Measurements from ENCODE around the gene BHLHA9.
"Not testable (repeated sequence)": the region's sequence is repeated elsewhere in the genome, so short reads cannot be mapped to it uniquely, and the experiment has no call there.

Gene BHLHA9

GRCh38 chr17:1232786-1233185, 37.5 kb upstream of the BHLHA9 start (continued):
- no peak for TF ChIP-seq CREB5 (CRISPR knock-in tag; IDR thresholded peaks at IDR 0.05; ENCODE audit: low read depth)

- no peak for ATAC-seq
- TF ChIP-seq TCF4 (CRISPR knock-in tag; IDR thresholded peaks at IDR 0.05; ENCODE audit: borderline replicate concordance): no peak
- TF ChIP-seq ARNTL (CRISPR knock-in tag; IDR thresholded peaks at IDR 0.05; ENCODE audit: borderline replicate concordance, low read depth): no peak
- TF ChIP-seq CSDC2 (CRISPR knock-in tag; IDR thresholded peaks at IDR 0.05): no peak
- TF ChIP-seq ZNF565 (CRISPR knock-in tag; conservative IDR thresholded peaks at IDR 0.05; ENCODE audit: low read depth): no peak
- no peak for TF ChIP-seq POU6F1 (CRISPR knock-in tag; IDR thresholded peaks at IDR 0.05; ENCODE audit: borderline replicate concordance, low read depth)
- no peak for TF ChIP-seq ZC3H10 (CRISPR knock-in tag; IDR thresholded peaks at IDR 0.05)
- no peak for TF ChIP-seq ZFP3 (CRISPR knock-in tag; IDR thresholded peaks at IDR 0.05)
Observed at GRCh38 chr17:1234455-1234854, 35.8 kb upstream of the BHLHA9 start.

GRCh38 chr17:1237471-1237870, 32.8 kb upstream of the BHLHA9 start:
- ATAC-seq: no peak

GRCh38 chr17:1239210-1239609, 31.0 kb upstream of the BHLHA9 start:
- no peak for ATAC-seq
- TF ChIP-seq TCF4 (CRISPR knock-in tag; IDR thresholded peaks at IDR 0.05; ENCODE audit: borderline replicate concordance) (no peak), PATZ1 (CRISPR knock-in tag; IDR thresholded peaks at IDR 0.05; ENCODE audit: borderline replicate concordance) (no peak), TOX (CRISPR knock-in tag; IDR thresholded peaks at IDR 0.05; ENCODE audit: borderline replicate concordance) (no peak), OSR1 (CRISPR knock-in tag; IDR thresholded peaks at IDR 0.05) (no peak), TSHZ2 (CRISPR knock-in tag; IDR thresholded peaks at IDR 0.05) (no peak), ZNF565 (CRISPR knock-in tag; conservative IDR thresholded peaks at IDR 0.05; ENCODE audit: low read depth) (no peak), CREB5 (CRISPR knock-in tag; IDR thresholded peaks at IDR 0.05; ENCODE audit: low read depth) (no peak), GLIS3 (CRISPR knock-in tag; IDR thresholded peaks at IDR 0.05) (no peak), ZNF70 (CRISPR knock-in tag; IDR thresholded peaks at IDR 0.05) (no peak), ISL1 (CRISPR knock-in tag; IDR thresholded peaks at IDR 0.05) (no peak), ZFP3 (CRISPR knock-in tag; IDR thresholded peaks at IDR 0.05) (no peak), BACH2 (CRISPR knock-in tag; IDR thresholded peaks at IDR 0.05; ENCODE audit: borderline replicate concordance) (no peak), PPARA (CRISPR knock-in tag; IDR thresholded peaks at IDR 0.05; ENCODE audit: borderline replicate concordance) (no peak), ARNTL (CRISPR knock-in tag; IDR thresholded peaks at IDR 0.05; ENCODE audit: borderline replicate concordance, low read depth) (no peak), ZC3H10 (CRISPR knock-in tag; IDR thresholded peaks at IDR 0.05) (no peak), POU6F1 (CRISPR knock-in tag; IDR thresholded peaks at IDR 0.05; ENCODE audit: borderline replicate concordance, low read depth) (no peak), CSRNP3 (CRISPR knock-in tag; IDR thresholded peaks at IDR 0.05) (no peak), SNAI2 (CRISPR knock-in tag; IDR thresholded peaks at IDR 0.05) (no peak), ESRRG (CRISPR knock-in tag; IDR thresholded peaks at IDR 0.05) (no peak)

More at GRCh38 chr17:1237471-1237870, 32.8 kb upstream of the BHLHA9 start:
- TF ChIP-seq ISL1 (CRISPR knock-in tag; IDR thresholded peaks at IDR 0.05) (no peak), BACH2 (CRISPR knock-in tag; IDR thresholded peaks at IDR 0.05; ENCODE audit: borderline replicate concordance) (no peak)

- not testable (repeated sequence) for ATAC-seq
Observed at GRCh38 chr17:1240426-1240825, 29.8 kb upstream of the BHLHA9 start.

Measured in SK-N-SH treated with all-trans-retinoic acid at 6 μM for 48 hours (cell line).